GM19328 (cell line): ENCODE measurements around the gene ERBB4.
"Not testable (repeated sequence)": the region's sequence is repeated elsewhere in the genome, so short reads cannot be mapped to it uniquely, and the experiment has no call there.

Source experiments
- ATAC-seq: cut with Tn5 transposase; IDR thresholded peaks from one replicate; pipeline ENCODE4 v1.9.1; 2021; ENCODE audit warnings: mild to moderate bottlenecking, moderate library complexity; ENCODE audit not compliant: unreplicated experiment

The ERBB4 gene

DNA sequence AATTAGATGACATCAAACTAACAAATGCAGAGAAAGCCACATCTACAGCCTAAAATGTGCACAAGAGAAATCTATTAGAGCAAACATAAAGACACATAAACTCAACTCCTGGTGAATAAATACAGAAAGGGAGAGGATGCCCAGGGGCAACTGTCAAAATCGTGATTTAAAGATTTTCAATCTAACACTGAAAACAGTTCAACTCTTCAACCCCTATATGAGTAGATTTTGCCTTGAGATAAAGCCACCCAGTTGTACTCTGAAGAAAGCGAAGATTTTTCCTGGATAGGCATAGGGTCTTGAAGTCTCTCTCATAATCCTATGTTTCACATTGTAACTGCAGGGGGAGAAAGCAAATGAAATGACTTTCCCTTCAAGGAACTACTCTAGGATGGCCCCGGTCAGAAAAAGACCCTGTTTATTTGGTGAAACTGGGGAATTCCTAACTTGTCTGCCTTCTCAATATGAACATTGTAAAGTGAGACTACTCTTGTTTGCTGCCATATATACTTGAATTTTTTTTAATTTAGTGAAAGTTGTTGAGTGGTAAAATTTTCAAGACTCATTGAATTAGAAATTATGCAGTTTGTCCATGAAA, 226.7 kb downstream of the ERBB4 start:
- ATAC-seq, result no peak

DNA sequence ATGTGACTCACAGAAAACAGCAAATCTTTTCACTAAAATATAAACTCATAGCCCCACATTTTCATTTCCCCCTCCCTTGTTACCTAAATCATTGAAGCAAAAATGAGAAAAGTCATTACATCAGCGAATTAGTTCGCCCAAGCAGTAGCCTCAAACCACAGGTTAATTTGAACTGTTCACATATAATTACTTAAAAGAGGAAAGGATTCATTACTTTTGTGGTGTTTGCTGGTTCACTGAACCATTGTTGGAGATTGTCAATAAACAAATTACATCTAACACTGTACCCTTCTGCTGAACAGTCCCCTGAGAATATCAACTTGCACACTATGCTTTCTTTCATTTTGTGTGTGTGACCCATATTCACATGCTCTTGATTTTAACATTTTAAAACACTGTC, 238.7 kb downstream of the ERBB4 start:
- no peak for ATAC-seq

DNA sequence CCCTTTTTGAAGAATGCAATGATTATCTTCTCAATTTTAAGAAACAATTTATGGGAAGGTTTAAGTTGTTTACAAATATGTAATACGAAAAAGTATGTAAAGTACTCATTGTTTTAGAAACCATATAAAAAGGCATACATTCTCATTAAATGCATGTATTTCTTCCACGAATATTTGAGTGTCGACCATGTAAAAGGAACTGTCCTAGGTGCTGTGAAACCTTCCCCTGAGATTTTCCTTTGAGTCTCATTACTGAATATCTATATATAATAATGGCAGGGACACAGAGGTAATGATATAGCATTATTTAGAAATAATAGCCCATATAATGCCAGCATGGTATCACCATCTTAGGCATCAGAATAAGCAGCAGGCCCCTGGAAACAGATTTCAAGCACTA, 239.3 kb downstream of the ERBB4 start:
- no peak for ATAC-seq

DNA sequence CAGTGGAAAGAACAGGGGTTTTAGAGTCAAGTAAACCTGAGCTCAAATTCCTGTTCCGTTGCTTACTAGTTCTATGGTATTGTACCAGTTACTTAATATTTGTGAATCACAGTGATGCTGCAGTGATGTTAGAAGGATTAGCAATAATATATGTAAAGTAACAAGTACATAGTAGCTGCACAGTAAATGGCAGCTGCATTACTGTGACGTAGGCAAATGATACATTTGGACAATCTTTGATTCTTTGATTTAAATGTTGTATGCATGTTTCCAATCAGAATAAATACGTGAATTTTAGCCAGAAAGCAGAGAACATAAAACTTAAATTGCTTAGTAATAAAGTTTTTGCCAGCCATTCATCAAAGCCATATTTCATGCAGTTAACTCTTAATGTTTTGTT, 243.0 kb downstream of the ERBB4 start:
- no peak for ATAC-seq

DNA sequence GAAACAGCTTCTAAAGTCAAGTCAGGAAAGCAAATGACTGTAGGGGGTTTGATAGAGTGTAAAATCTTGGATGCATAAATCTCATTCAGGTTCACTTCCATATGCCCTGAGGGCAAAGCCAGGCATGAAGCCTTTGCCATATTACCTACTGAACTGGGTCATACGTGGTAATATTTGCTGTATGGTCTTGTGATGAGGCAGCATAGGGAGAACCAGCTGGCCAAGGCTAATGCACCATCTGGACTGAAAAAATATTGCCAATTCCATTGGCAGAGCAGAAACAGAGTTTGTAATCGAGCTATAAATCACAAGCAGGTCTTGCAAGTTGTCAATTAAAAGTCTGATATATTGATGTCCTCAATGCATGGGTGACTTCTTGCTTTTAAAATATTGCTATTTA, 243.8 kb downstream of the ERBB4 start:
- no peak for ATAC-seq

DNA sequence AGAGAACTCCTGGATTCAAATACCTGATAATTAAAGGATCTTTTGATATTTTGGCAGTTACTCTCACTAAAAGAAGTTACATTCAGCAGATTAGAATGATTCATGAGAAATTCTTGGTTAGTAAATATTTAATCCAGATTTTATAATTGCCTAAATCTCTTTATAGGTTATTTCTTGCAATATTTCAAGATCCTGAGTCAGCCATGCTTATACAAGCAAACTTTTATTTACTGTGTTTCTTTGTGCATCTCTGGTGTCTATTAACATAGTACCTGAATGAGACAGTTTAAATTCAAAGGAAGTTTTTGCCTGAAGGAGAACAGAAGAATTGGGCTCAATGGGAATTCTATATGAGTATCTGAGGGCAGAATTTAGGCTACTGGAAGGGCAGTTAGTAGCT, 249.3 kb downstream of the ERBB4 start:
- no peak for ATAC-seq

DNA sequence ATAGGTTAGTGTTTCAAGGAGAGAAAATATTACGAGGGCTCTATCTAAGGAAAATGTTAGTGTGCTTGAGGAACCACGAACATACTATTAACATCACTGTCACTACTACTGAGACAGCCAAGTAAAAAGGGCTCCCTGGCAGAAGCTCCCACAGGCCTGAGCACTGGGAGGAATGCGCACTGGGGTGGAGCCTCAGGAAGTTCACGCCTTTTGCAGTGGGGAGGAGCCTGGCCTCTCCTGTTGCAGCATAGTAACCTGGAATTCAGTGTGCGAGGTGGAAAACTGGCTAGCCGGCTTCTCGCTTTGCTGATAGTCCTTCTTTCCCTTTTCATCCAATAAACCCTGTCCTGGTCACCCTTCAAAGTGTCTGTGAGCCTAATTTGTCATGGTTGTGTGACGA, 250.3 kb downstream of the ERBB4 start:
- no peak for ATAC-seq

DNA sequence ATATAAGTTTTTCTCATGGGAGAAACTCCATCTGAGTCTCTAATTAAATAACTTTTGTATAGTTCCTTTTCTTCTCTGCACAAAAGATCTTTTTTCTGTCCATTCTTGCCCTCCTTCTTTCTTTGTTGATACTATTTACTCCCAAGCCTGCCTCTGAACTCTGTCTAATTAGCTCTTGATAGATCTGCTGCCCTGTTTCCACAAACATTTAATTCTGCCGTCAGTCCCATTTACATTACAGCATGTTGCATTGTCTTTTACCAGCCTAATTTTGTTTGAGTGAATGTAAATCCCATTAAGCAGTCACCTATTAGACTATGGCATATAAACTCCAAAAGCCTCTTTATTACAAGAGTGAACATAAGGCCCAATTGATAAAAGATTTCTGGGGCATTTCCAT, 254.4 kb downstream of the ERBB4 start:
- ATAC-seq, result no peak

DNA sequence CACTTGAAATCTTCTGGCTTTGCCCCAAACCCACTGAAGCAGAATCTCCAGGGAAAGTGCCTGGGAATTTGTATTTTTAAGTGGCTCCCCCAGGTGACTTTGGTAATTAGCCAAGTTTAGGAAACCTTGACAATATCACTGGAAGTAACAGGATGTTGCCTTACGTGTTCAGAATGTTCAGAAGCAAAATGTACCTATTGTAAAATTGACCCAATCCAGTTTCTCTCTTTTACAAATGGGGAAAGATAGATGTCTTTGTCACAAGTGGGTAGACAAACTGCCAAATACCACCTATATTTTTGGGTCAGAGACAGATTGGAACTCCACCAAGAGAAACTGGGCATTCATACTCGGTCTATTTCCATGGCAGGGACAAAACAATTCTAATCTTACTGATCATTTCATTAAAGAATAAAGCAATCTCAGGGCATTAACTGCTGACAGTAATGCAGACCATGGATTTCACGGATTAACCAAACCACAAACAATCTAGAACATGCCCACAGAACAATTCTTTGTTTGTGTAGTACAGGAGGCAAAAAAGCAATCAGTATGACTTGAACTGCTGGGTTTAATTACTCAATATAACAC, 255.8 kb downstream of the ERBB4 start:
- no peak for ATAC-seq

DNA sequence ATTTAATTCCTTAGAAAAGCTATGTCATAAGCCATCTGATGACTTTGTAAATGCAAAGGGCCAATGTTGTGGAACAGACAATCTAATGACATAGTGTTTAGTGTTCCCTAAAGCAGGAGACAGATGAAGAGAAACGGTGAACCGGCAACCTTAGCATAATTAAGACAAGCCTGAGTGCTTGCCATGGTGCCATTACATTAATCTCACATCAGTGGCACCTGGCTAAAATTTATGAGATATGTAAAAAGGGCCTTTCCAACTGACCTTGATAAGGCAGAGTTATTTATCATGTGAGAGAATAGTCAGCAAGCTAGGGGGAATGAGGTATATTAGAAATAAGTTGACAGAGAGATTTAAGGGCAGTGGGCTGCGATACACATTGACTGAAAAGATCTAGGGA, 261.8 kb downstream of the ERBB4 start:
- no peak for ATAC-seq

DNA sequence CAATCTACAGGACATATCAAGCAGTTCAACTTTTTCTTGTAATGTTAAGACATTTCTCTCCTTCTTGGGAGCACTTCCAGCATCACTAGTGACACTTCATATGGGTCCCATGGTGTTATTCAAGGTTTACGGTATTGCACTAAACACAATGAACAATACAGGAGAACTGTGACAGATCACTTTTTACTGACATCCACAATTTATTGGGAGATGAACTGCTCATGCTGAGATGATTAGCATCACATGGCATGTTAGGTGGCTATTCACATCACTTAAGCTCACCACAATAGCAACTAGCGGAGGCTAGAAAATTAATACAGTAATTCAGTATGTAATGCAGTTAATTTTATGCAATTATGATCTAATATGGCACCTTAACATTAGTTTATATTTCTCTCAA, 264.4 kb downstream of the ERBB4 start:
- ATAC-seq, result no peak

DNA sequence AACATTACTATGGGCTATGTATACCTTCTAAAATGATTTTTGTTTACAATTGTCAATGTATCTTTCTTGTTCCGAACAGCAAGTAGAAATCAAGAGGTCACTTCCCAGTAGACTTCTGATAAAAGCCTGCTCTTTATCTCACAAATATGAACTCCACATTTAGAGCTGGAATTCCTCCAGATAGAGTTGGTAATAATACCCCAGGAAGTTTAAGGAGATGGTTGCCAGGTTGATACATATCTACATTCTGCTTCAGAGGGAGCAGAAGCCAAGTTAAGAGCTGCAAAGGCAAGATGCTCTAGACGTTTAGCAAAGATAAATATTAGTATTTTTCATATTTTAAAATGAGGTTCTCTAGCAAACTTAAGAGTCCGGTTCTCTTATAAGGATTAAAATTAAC, 267.0 kb downstream of the ERBB4 start:
- no peak for ATAC-seq

DNA sequence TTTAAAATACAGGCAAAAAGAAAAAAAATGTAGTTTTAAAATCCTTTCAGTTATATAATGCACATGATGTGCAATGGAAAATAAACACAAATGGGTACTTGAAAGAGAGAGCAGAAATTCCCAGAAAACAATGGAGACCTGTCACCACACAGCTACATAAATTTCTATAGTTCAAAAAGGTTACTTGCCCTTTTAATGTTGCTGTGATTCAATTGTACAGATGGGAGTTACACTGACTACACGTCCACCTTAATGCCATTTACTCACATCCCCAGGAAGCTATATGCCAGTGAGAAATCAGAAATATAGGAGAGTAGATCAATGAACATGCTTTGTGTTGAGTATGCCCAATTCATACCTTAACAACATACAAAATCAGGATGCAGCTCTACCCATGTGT, 269.6 kb downstream of the ERBB4 start:
- ATAC-seq, result no peak

DNA sequence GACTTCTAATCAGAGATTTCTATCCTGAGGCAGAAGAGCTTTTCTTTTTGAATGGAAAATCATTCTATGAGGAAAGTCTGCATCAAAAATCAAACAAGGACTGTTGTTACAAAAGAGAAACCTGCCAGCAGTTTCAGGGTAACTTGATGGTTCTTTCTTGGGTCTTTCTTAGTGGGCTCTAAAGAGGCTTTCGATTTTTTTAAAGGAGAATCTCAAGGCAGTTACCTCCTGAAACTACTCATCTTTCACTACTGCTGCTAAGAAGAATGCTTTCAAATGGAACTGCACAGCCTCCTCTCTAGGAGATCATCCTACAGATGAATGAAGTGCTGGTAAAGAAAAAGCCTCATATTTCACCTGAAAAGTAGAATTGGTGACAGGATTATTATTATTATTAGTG, 272.3 kb downstream of the ERBB4 start:
- ATAC-seq, result no peak

DNA sequence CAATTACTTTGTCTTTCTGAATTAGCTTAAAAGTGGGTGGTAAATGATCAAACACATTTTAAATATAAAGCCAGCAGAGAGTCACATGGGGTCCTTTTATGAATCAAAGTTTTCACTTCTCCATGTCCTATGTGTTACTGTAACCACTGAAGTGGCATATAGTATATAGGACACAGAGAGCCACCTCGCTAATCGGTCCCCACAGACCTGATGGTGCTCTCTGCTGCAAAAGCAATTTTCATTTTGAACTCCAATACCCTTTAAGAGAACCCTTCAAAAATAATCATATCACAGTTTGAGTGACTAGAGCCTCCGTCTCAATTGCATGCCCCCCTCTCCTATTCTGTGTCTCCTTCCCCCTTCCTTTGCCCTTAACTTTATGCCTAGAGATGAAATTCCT, 272.8 kb downstream of the ERBB4 start:
- no peak for ATAC-seq

DNA sequence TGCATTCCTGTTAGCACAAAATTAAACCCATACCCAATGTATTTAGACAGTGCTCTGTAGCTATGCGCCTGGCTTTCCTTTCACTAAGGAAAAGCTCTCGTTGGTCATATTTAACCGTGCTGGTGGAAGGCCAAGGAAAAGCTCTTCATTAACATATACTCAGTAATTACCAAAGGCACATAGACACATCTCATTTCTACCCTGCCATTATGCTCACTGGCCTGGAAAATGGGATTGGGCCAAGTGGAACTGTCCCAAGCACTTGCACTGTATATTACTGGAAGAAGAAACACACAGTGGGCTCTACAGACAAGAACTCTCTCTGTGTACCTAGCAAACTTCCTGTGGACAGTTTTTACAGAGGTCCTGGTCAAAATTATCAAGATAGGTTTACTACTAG, 274.4 kb downstream of the ERBB4 start:
- ATAC-seq, result no peak

DNA sequence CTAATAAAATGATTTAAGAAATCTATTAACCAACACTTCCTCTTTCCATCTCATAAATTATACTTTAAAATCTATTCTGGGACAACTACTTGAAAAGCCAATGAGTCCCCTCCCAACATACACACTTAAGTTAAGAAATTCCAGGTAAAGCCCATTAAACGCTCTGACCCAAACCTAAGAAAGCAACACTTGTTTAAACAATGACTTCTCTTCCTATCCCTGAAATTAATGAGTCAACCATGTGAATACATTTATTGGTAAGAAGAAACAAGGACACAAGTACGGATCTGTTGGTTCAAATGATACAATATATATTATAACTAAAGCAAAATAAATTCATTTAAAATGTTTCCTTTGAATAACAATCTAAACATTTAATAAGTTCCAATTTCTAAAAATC, 279.4 kb downstream of the ERBB4 start:
- no peak for ATAC-seq

DNA sequence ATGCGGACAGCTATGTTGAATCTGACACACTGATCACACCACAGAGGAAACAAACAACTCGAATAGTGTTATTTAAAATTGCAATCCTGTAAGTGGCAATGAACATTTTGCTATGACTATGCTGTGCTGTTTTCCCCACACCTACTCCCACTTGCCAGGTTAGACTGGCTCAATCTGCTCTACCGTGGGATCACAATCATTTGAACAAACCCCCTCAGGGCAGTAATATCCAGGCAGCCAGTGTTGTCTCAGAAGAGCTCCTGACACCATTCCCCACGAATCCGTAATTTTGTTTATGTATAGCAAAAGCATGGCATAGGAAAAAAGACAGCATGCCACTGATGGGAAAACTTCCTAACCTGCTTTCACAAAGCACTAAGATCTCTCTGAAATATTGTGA, 284.3 kb downstream of the ERBB4 start:
- no peak for ATAC-seq

DNA sequence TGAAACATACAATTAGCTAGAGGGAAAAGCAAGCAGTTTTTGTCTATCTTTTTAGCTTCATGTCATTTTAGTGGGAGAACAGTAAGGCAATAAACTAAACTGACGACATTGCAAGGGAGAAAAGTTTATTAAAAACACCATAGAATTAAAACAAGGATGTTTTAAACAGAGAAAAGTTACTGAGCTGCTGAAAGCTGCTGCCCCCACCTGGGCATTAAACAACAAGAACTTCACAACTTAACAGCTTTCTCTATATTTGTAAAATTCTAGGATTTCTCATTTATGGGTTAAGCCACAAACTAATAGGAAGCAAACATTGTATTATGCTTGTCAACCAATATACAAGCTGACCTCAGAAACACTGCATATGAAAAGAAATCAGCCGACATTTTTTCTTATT, 289.2 kb downstream of the ERBB4 start:
- ATAC-seq, result no peak

DNA sequence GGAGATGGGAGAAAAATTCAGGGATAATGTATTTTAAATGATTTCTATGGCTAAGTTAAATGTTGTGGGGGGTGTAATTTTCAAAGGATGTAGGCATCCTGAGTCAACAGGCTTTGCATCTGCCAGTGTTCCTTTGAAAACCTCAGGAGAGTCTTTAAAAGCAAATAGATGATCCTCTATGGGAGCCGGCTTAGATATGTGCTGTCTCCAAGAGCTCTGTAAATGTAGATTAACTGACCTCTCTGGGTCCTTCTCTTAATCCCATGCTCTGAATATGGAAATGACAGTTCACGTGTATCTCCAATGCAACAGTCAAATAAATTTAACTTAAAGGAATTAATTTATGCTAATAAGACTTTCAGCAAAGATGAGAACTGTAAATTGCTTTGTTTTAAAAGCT, 292.7 kb downstream of the ERBB4 start:
- no peak for ATAC-seq

DNA sequence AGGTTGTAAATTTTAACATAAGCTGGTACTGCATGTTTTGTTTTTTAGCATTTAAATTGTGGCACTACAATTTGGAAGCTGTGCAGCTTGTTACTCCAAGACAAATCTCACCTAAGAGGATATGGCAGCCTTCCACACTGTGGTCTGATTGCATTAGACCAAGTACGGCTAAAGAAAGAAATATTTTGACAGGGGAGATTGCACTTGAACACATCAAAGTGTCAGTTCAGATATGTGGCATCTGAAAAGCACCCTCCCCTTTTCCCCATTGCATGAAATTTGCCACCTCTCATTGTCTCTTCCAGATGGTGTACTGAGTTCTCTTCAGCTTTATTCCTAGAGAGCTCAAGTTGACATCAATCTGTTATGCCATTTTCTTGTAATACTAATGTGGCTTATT, 295.9 kb downstream of the ERBB4 start:
- no peak for ATAC-seq

DNA sequence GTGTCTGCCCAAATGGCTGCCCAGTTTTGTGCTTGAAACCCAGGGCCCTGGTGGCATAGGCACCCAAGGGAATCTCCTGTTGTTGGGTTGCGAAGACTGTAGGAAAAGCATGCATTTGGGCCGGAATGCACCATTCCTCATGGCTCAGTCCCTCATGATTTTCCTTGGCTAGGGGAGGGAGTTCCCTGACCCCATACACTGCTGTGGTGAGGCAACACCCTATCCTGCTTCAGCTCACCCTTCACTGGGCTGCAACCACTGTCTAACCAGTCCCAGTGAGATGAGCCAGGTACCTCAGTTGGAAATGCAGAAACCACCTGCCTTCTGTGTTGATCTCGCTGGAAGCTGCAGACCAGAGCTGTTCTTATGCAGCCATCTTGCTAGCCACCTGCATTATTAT, 300.4 kb downstream of the ERBB4 start:
- ATAC-seq, result not testable (repeated sequence)

DNA sequence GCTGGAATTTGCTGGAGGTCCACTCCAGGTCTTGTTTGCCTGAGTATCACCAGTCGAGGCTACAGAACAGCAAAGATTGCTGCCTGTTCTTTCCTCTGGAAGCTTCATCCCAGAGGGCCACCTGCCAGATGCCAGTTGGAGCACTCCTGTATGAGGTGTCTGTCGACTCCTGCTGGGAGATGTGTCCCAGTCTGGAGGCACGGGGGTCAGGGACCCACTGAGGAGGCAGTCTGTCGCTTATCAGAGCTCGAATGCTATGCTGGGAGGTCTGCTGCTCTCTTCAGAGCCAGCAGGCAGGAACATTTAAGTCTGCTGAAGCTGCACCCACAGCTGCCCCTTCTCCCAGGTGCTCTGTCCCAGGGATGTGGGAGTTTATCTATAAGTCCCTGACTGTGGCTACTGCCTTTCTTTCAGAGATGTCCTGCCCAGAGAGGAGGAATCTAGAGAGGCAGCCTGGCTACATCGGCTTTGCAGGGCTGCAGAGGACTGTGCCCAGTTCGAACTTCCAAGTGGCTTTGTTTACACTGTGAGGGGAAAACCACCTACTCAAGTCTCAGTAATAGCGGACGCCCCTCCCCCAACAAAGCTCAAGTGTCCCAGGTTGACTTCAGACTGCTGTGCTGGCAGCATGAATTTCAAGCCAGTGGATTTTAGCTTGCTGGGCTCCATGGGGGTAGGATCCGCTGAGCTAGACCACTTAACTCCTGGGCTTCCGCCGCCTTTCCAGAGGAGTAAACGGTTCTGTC, 301.1 kb downstream of the ERBB4 start:
- ATAC-seq, result no peak
